ENCODE data around the gene ASCC1.

Gene ASCC1

GRCh38 chr10:72077275-72077990 lies 138.6 kb downstream of the ASCC1 start:
- DNase-seq, result no peak

GRCh38 chr10:72076756-72077155 lies 139.3 kb downstream of the ASCC1 start:
- no peak for DNase-seq

- no peak for DNase-seq
These were observed 140.5 kb downstream of the ASCC1 start for GRCh38 chr10:72075376-72076115.

GRCh38 chr10:72074574-72075375 lies 141.3 kb downstream of the ASCC1 start:
- DNase-seq, result no peak

- no peak for DNase-seq
These were observed 142.1 kb downstream of the ASCC1 start for GRCh38 chr10:72073708-72074573.

GRCh38 chr10:72072639-72073038 lies 143.4 kb downstream of the ASCC1 start:
- DNase-seq, result no peak

- no peak for DNase-seq
These were observed 144.0 kb downstream of the ASCC1 start for GRCh38 chr10:72072046-72072445.

GRCh38 chr10:72069751-72070526 lies 146.1 kb downstream of the ASCC1 start:
- DNase-seq, result no peak

- no peak for DNase-seq
These were observed 147.1 kb downstream of the ASCC1 start for GRCh38 chr10:72068901-72069446.

GRCh38 chr10:72068126-72068765 lies 147.8 kb downstream of the ASCC1 start:
- DNase-seq, result no peak

GRCh38 chr10:72067463-72068125 lies 148.5 kb downstream of the ASCC1 start:
- DNase-seq, result no peak

GRCh38 chr10:72066318-72067284 lies 149.5 kb downstream of the ASCC1 start:
- no peak for DNase-seq

- DNase-seq, result no peak
These were observed 150.5 kb downstream of the ASCC1 start for GRCh38 chr10:72065439-72066025.

GRCh38 chr10:72063703-72064391 lies 152.2 kb downstream of the ASCC1 start:
- no peak for DNase-seq

GRCh38 chr10:72062832-72063702 lies 153.0 kb downstream of the ASCC1 start:
- no peak for DNase-seq

GRCh38 chr10:72062382-72062781 lies 153.7 kb downstream of the ASCC1 start:
- no peak for DNase-seq

GRCh38 chr10:72061930-72062329 lies 154.1 kb downstream of the ASCC1 start:
- no peak for DNase-seq
